ENCODE measurements around the gene CPLX3.

The CPLX3 gene

DNA sequence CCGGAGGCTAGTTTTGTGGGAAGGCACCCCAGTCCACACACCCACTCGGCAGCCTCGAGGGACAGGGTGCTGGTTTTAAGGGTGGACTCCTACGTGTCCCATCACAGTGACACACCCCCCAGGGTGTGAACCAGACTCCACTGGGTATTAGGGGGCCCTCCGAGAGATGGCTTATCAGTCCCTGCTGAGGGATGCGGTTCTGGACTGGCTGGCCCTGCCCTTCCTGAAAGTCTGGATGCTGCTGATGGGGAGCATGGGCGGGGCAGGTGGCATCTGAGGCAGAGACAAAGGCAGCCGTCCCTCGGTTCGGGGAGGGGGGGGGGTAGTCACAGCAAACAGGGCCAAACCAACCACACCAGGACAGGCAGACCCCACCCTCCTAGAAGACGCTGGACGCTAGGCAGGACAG is 17.5 kb downstream of the CPLX3 start:
- H3K4me3 ChIP-seq (ENCODE audit: low read depth, low read length) = no peak overlapping the region

DNA sequence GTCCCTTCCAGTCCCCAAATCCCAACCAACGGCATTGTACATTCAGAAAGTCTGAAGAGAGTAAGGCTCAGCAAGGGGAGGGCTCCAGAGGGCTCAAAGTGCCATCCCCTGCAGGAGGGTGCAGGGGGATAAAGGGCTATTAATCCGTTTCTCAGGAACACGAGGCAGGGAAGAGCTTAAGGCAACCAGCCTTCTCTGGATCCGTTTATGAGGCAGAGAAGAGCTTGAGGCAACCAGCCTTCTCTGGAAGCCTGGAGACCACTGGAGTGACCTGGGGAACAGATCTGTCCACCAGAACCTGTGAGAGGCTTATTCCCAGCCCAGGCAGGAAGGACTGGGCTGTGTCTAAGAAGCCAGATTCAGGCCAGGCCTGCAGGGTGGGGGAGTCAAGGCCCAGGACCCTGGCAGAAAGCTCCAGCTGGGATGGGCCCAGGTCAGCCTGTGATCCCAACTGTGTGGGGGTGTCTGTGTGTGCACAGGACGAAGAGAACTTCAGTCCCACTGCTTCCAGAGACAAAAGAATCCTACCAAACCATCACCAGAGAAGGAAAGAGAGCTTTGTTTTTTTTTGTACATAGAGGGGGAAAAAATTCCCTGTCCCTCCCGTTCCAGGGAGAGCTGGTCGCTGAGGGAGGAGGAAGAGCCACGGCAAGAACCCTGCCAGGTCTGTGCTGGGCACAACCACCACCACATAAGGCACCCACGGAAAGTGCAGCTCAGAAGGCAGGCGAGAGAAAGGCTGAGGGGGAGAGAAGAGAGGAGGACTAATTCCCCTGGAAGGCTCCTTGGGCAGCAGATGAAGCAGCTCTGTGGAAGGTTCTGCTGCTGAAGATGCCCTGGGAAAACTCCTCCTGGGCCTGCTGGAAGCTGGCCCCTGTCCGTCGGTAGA is 18.1 kb downstream of the CPLX3 start:
- no peak overlapping the region for H3K4me3 ChIP-seq (ENCODE audit: low read depth, low read length)

DNA sequence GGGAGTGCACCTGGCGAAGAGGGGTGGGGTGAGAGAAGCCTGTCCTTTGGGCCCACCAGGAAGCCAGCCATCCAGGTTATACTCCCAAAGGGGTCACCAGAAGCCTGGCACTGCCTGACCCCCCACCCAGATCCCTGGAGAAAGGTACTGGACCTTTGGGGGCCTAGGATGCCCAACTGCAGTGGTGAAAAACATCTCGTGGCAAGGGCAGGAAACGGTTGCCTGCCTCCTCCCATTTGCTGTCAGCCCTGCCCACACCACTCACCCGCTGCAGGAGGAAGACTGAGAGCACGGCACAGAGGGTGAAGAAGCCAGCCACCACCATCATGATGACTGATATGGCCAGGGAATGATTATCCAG is 18.8 kb downstream of the CPLX3 start:
- H3K4me3 ChIP-seq (ENCODE audit: low read depth, low read length) = no peak overlapping the region

DNA sequence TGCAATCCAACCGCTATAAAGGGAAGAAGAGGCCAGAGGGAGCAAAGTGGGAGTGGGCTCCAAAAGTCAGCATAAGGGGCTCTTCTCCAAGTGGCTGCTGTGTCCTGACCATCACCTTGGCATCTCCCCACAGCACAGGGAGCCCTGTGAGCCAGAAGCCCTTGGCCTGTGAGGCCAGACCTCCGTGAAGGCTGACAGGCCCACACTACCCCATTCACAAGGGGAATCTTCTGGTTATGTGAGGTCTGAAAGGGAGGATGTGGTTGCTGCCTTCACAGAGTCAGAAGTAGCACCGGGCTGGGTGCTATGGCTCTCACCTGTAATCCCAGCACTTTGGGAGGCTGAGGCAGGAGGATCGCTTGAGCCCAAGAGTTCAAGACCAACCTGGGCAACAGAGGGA is 19.2 kb downstream of the CPLX3 start:
- H3K4me3 ChIP-seq (ENCODE audit: low read depth, low read length) = no peak overlapping the region

DNA sequence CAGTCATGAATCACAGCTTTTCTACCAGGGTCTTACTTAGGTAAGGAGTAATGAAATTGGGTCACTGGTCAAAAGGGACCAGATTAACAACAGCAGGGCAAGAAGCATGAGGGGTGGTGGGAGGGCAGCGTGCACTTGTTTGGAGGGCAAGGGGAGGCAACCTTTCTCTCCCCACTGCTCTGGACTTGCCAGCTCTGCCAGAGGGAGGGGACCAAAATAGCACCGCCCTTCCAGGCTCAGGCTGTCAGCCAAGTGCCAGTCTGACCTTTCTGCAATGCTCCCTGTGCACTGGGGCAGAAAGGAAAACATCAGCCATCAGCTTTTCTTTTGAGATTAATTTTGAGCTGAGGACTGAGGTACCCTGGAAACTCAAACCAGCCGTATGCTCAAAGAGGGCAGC is 21.0 kb downstream of the CPLX3 start:
- no peak overlapping the region for H3K4me3 ChIP-seq (ENCODE audit: low read depth, low read length)

DNA sequence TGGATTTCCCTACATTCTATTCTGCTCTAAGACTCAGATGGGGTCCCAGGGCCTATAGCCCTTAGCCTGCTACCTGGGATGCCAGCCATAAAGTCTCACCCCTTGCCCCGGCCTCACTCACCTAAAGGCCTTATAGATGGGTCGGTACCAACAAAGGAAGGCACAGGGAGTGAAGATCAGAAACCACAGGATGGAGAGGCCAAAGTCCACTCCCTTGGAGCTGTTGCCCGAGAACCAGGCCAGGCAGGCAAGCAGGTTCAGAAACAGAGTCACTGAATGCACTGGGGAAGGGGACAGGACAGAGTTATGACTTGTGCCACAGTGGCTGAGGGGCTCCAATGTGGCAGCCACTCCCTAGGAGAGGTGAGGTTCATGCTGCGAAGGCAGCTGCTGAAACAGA is 24.0 kb downstream of the CPLX3 start:
- H3K4me3 ChIP-seq (ENCODE audit: low read depth, low read length) = no peak overlapping the region

DNA sequence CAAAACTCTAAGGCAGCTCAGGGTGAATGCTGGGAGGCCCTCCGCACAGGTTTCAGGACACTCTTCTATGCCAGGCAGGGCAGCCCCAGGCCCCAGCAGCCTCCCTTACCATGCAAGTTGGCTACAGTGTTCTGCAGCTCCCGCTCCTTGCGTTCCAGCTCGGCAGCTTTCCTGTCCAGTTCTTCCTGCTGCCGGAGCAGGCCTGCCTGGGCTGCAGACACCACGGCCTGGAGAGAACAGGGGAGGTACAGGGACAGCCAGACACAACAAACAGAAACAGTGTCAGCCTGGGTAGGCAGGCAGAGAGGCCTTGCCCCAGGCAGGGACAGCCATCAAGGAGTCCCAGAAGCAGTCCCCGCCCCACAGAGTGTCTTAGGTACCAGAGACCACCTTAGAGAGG is 25.5 kb downstream of the CPLX3 start:
- H3K4me3 ChIP-seq (ENCODE audit: low read depth, low read length) = no peak overlapping the region

DNA sequence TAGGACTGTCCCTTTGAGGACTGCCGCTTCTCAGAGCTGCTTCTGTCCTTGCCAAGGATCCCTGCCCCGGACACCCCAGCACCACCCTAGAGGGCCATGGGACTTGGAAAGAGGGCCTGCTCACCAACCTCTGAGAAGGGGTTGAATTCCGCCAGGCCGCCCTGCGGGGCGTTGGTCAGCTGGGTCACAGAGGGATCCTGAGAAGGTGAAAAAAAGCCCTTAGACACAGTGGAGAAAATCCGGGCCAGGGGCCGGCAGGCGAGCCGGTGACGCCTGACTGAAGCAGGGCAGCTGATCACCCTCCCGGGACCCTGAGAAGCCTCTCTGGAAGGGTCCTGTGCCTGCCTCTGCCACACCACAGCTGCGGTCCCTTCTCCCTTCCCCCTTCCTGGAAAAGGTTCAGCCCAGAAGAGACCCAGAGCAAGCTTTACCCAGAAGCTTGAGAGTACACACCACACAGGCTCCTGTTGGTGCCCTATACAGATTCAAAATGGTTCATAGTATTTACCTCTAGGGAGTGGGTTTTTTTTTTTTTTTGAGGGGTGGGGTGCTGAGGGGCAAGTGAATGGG is 28.1 kb downstream of the CPLX3 start:
- no peak overlapping the region for H3K4me3 ChIP-seq (ENCODE audit: low read depth, low read length)

DNA sequence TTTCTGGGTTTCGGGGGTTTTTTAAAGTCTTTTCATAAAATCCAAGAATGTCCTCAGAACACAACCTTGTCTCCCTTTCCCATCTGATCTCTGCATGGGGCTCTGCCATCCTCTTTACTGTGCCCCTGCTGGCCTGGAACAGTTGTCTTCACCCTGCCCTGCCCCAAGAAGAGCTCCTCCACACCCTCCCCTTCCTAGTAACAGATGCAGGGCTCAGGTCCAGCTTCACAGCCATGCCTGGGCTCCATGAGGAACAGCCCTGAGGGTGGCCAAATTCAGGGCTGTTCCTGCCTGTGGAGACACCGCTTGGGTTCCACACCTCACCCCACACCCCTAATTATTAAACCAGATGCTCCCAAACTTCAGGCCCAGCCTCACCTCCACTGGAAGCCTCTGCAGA is 29.4 kb downstream of the CPLX3 start:
- no peak overlapping the region for H3K4me3 ChIP-seq (ENCODE audit: low read depth, low read length)

DNA sequence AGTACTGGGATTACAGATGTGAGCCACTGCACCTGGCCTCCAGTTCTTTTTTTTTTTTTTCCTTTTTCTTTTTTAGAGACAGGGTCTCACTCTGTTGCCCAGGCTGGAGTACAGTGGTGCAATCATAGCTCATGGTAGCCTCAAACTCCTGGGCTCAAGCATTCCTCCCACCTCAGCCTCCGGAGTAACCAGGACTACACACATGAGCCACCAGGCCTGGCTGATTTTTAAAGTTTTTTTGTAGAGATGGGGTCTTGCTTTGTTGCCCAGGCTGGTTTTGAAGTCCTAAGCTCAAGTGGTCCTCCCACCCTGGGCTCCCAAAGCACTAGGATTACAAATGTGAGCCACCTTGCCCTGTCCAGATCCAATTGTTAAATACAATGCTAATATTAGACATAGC is 30.1 kb downstream of the CPLX3 start:
- H3K4me3 ChIP-seq (ENCODE audit: low read depth, low read length) = no peak overlapping the region

DNA sequence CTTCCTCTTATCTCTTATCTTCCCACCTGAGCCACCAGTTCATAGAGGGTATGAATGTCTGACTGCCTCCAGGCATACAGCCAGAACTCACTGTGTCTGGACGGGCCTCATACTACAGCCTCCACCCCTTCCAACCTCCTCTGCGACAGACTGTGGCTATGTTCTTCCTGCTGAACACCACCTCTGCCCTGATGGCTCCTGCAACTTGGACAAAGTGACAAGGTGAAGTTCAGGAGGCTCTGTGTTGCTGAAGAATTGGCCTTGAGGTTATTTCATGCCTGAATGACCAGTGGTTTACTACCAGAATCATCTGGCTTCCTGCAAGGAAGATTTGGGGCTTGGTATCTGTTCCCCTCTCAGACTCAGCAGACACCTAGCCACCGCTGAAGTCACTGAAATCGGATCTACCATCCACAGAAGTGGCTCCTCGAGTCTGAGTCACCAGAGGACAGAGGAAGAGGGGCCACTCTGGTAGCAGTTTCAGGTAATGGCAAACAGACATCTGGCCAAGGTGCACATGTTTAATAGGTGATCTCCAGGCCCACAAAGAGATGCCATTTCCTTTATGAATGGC is 30.7 kb downstream of the CPLX3 start:
- H3K4me3 ChIP-seq (ENCODE audit: low read depth, low read length) = no peak overlapping the region

DNA sequence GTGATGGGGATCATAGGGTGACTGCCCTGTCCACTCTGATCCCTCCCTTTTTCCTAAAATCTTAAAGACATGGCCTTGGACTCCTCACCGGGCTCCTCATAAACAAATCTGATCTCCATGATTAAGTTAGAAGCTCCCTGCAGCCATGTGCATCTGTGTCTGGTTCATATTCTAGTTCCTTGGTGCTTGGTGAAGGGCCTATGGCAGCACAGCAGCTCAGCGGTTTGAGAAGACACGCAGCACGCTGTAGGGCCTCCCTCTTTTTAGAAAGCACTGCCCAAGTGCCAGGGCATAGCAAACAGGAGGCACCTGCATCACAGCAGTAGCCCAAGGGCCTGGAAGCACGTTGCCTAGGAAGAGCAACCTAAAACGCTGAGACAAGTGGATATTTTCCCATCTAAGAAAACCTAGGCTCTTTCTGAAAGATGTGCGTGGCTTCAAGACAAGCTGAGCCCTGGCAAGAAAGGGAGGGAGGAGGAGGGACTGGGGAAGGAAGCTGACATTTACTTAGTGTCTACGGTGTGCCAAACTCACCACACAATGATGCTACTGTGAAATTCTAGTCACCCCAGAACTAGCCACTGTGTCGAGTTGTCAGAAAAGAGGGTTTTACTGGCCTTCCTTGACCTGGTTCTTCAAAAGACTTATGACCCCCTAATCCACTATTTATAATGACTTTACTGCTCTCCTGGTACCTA is 31.4 kb downstream of the CPLX3 start:
- no peak overlapping the region for H3K4me3 ChIP-seq (ENCODE audit: low read depth, low read length)

DNA sequence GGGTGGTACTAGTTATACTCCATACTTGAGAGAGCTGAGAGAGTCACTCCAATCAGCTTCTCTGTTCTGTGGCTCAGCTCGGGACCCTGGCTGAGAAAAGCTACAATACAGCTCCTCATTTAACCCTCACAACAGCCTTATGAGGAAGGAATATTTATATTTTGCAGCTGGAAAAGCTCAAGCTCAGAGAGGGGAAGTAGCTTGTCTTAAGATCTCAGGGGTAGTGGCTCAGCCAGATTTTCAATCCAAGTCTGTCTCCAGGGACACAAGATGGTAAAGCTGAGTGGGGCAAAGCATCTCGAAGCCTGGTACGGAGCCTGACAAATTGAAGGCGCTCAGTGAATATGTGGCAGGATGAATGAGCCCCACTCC is 31.9 kb downstream of the CPLX3 start:
- no peak overlapping the region for H3K4me3 ChIP-seq (ENCODE audit: low read depth, low read length)

DNA sequence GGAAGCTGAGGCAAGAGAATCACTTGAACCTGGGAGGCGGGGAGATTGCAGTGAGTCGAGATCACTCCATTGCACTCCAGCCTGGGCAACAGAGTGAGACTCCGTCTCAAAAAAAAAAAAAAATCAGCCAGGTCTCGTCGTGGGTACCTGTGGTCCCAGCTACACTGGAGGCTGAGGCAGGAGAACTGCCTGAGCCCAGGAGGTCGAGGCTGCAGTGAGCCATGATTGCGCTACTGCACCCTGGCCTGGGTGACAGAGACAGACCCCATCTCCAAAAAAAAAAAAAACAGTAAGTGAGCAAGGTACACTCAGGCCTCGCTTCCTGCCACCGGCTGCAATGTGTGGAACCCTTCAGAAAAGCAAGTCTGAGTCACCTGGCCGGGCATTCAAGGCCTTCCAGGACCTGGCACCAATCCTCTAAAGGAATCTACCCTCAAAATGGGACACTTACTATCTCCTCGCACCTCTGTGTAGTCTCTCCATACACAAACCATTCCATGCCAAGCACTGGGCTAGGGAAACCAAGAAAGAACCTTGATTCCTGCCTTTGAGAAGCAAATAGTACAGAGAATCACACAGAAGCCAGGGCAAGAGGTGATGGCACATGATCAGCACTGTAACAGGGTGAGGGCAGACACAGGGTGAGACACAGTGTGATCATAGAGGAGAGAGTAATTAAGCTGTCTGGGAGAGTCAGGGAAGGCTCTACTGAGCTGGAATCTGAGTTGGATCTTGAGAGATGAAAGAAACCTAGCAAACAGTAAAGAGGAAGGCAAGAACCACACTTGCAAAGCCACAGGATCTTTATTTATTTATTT is 37.0 kb downstream of the CPLX3 start:
- no peak overlapping the region for H3K4me3 ChIP-seq (ENCODE audit: low read depth, low read length)

DNA sequence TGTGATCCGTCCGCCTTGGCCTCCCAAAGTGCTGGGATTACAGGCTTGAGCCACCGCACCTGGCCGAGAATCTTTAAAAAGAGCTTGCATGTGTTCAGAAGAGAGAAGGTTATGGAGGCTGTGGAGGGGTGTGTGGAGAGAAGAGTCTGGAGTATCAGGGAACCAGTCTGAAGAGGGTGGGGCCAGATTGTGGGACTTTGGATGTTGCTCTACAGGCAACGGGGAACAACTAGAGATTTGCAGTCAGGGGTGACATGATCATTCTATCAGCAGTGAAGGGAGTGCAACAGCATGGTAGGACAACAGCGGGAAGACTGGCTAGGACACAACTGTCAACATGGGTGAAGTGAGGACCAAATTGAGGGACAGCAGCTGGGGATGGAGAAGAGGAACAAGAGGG is 37.9 kb downstream of the CPLX3 start:
- no peak overlapping the region for H3K4me3 ChIP-seq (ENCODE audit: low read depth, low read length)

DNA sequence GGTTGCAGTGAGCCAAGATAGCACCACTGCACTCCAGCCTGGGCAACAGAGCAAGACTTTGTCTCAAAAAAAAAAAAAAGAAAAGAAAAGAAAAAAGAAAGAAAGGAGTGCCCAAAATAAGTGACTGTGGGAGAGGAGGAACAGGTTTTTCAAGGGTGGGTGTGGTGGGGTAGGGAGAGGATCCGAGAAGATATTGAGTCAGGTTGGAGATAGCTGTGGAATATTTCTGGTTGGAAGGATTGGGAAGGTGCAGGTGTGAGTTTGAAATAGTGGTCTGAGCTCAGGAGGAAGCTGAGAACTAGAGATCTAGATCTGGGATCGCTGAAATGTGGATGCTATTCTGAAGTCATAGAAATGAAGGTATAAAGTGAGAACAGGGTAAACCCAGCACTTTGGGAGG is 38.9 kb downstream of the CPLX3 start:
- no peak overlapping the region for H3K4me3 ChIP-seq (ENCODE audit: low read depth, low read length)

DNA sequence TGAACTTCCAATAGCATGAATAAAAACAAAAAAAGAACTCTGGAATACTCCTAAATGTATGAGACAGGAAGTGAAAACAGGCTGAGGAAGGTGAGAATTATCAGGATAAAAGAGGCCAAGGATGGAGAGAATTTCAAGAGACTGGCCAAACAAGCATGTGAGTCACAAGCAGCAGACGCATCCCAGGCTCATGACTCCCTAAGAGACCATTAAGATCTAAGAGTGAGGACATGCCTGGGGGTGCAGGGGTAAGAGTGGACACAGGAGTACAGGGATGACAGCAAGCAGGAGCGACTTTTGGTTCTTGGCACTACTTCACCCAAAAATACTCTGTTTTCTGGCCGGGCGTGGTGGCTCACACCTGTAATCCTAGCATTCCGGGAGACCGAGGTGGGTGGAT is 39.7 kb downstream of the CPLX3 start:
- H3K4me3 ChIP-seq (ENCODE audit: low read depth, low read length) = no peak overlapping the region

DNA sequence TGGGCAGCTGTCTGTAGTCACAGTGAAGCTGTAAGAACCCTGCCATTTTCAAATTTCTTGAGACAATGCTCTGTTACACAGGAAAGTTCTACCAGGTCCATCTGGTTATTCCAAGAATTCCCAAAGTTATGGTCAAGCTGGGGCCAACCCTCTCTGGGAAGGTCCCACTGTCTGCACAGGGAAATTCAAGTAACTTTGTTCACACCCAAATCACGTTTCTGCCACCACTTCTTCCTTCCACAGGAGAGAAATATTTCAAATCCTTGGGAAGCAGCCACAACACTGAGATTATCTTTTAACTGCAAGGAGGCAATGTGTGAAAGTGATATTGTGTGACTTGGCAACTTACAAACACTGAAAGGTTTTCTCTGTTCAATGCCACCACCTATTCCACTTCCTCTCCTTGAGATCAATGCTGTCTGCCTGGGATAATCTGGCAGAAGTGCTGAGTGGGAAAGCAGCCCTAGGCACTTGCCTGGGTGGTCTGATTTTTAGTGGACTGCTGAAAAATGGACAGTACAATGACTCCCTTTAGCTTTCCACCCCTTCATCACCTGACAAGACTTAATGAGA is 41.1 kb downstream of the CPLX3 start:
- H3K4me3 ChIP-seq (ENCODE audit: low read depth, low read length) = no peak overlapping the region

DNA sequence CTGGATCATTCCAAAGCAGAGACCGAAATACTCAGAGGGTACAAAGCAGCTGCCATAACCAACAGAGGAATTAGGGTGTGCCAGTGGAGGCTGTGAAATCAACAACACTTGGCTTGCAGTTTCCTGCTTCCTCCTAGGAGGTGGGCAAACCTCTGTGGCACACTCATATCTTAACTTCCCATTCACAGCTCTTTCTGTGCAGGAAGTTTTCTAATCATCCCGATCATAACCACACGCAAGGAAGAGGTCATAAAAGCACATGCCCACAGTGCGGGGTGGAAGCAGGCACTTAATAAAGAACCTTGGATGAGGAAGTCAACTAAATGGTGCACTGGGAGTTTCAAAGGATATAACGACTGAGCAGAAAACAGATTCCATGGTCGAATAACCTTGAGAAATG is 41.6 kb downstream of the CPLX3 start:
- H3K4me3 ChIP-seq (ENCODE audit: low read depth, low read length) = no peak overlapping the region

DNA sequence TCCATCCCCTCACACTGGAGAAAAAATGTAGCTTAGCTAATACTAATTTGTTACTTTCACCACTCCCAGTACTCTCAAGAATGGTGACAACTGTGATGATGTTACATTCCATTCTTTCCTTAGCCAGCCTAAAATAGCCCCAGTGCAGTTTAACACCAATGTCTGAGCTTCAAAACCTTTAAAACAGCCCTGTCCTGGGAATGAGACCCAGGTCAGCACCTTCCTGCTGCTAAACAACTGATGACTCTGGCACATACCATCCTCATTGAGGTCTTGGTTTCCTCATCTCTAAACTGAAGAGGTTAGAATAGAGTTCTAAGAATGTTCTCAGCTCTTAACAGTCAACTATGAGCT is 42.9 kb downstream of the CPLX3 start:
- H3K4me3 ChIP-seq (ENCODE audit: low read depth, low read length) = no peak overlapping the region

All from iPS-11a (cell line).